Measurements from ENCODE around the gene AUTS2.

- TF ChIP-seq EZH2 (IDR thresholded peaks at IDR 0.05; ENCODE audit: borderline replicate concordance, low read depth, low read length, poor library complexity, severe bottlenecking): no peak
- TF ChIP-seq, protein P1, sequence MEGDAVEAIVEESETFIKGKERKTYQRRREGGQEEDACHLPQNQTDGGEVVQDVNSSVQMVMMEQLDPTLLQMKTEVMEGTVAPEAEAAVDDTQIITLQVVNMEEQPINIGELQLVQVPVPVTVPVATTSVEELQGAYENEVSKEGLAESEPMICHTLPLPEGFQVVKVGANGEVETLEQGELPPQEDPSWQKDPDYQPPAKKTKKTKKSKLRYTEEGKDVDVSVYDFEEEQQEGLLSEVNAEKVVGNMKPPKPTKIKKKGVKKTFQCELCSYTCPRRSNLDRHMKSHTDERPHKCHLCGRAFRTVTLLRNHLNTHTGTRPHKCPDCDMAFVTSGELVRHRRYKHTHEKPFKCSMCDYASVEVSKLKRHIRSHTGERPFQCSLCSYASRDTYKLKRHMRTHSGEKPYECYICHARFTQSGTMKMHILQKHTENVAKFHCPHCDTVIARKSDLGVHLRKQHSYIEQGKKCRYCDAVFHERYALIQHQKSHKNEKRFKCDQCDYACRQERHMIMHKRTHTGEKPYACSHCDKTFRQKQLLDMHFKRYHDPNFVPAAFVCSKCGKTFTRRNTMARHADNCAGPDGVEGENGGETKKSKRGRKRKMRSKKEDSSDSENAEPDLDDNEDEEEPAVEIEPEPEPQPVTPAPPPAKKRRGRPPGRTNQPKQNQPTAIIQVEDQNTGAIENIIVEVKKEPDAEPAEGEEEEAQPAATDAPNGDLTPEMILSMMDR (conservative IDR thresholded peaks at IDR 0.05; ENCODE audit: low read depth, low read length): no peak
Measured at GRCh38 chr7:70097645-70098044, 499.4 kb downstream of the AUTS2 start.

Data from A673 (cell line).